A549 (cell line): Measurements from ENCODE around the gene P2RX6. TPM values are rescaled to one million over a fixed set of nuclear protein-coding genes. Genes with fewer than 3 reads are reported as not detected.

ENCODE experiments used
- ATAC-seq, 2 experiments: fragments of 200-7000 bp in 1 of 2; fragments of >200 bp in 1 of 2; cut with Nextera tagmentation in 1 of 2; cut with Tn5 transposase in 1 of 2; 3 replicates each; pipeline versions ENCODE4 v1.8.0 to v1.9.1; 2018 to 2020; ENCODE audit warnings: mild to moderate bottlenecking in 1 of 2, moderate library complexity in 1 of 2
- CTCF ChIA-PET: fragments of 300-600 bp; sonication (Branson Sonifier 250); formaldehyde crosslinking; extraction: SDS; loops from one replicate; lab custom pipeline; 2021; ENCODE audit warnings: antibody characterized with exemption, inconsistent platforms; lab: Yijun Ruan, JAX
- POLR2A ChIA-PET: fragments of 350-600 bp; formaldehyde crosslinking; extraction: SDS; loops from one replicate; lab custom pipeline; 2021; ENCODE audit warnings: antibody characterized with exemption, inconsistent platforms; lab: Yijun Ruan, JAX
- DNase-seq, 2 experiments: peaks; one replicate each; pipeline versions ENCODE4 v3.0.0 to v3.0.0-alpha.2; 2011 to 2016; ENCODE audit warnings: low read depth in 1 of 2, low spot score in 1 of 2
- FAIRE-seq: peaks from 2 replicates; lab custom pipeline; 2011; peaks lifted over from hg19 to GRCh38; lab: Jason Lieb, UNC
- H3K27ac ChIP-seq, 2 experiments: fragments of >200 bp; sonication (Bioruptor Twin); formaldehyde crosslinking; 3 replicates each; pipeline ENCODE4 v1.5.1; 2016 to 2017
- H3K4me1 ChIP-seq: fragments of >200 bp; sonication (Bioruptor Twin); formaldehyde crosslinking; 3 replicates; pipeline ENCODE4 v1.6.1; 2016
- H3K4me2 ChIP-seq: fragments of >200 bp; sonication (Bioruptor Twin); formaldehyde crosslinking; 3 replicates; pipeline ENCODE4 v1.6.1; 2016
- H3K4me3 ChIP-seq: fragments of >200 bp; sonication (Bioruptor Twin); formaldehyde crosslinking; 3 replicates; pipeline ENCODE4 v1.5.1; 2016
- H3K9me3 ChIP-seq: fragments of >200 bp; sonication (Bioruptor Twin); formaldehyde crosslinking; 3 replicates; pipeline ENCODE4 v1.6.1; 2016
- CBX2 ChIP-seq: fragments of 200-600 bp; sonication (generic); IDR thresholded peaks from 2 replicates; pipeline ENCODE4 v1.6.1; 2016; ENCODE audit warnings: low read depth, mild to moderate bottlenecking, borderline replicate concordance
- CEBPB ChIP-seq, 2 experiments: fragments of >200 bp in 1 of 2; sonication (Bioruptor Twin) in 1 of 2; formaldehyde crosslinking in 1 of 2; IDR thresholded peaks; 2 replicates each; pipeline ENCODE4 v1.6.1; 2012 to 2016
- CHD2 ChIP-seq: fragments of 150-350 bp; IDR thresholded peaks from 2 replicates; pipeline ENCODE4 v1.6.1; 2014; ENCODE audit warnings: low read length; ENCODE audit not compliant: partially characterized antibody
- EHF ChIP-seq: fragments of 250-450 bp; sonication (Bioruptor Pico); IDR thresholded peaks from 2 replicates; pipeline ENCODE4 v1.5.0; 2020; ENCODE audit warnings: mild to moderate bottlenecking
- EHMT2 ChIP-seq: fragments of 200-600 bp; sonication (generic); IDR thresholded peaks from 2 replicates; pipeline ENCODE4 v1.6.1; 2016; ENCODE audit warnings: antibody characterized with exemption, low read depth, mild to moderate bottlenecking, moderate library complexity
- FOSB ChIP-seq: fragments of 250-450 bp; sonication (Bioruptor Pico); IDR thresholded peaks from 2 replicates; pipeline ENCODE4 v1.5.0; 2020; ENCODE audit warnings: mild to moderate bottlenecking, moderate library complexity
- FOSL2 ChIP-seq, 2 experiments: fragments of 450-650 bp in 1 of 2; fragments of >200 bp in 1 of 2; sonication (Bioruptor Twin) in 1 of 2; formaldehyde crosslinking; IDR thresholded peaks; 2 replicates each; pipeline versions ENCODE4 v1.5.0 to v1.6.1; 2016 to 2020; ENCODE audit warnings: mild to moderate bottlenecking in 1 of 2, moderate library complexity in 1 of 2
- HDAC2 ChIP-seq: fragments of 200-600 bp; sonication (generic); IDR thresholded peaks from 2 replicates; pipeline ENCODE4 v1.6.1; 2016
- JUNB ChIP-seq: fragments of >200 bp; sonication (Bioruptor Twin); formaldehyde crosslinking; IDR thresholded peaks from 2 replicates; pipeline ENCODE4 v1.6.1; 2016
- NFE2L2 ChIP-seq: fragments of 150-350 bp; conservative IDR thresholded peaks from 2 replicates; pipeline ENCODE4 v1.6.1; 2014; ENCODE audit warnings: low read length
- PHF8 ChIP-seq: fragments of 200-600 bp; sonication (generic); IDR thresholded peaks from 2 replicates; pipeline ENCODE4 v1.6.1; 2016; ENCODE audit warnings: low read depth, mild to moderate bottlenecking, antibody characterized with exemption, moderate library complexity, borderline replicate concordance
- RAD21 ChIP-seq, 2 experiments: fragments of >200 bp in 1 of 2; sonication (Bioruptor Twin) in 1 of 2; formaldehyde crosslinking in 1 of 2; IDR thresholded peaks in 1 of 2; conservative IDR thresholded peaks in 1 of 2; 2 replicates in 1 of 2; 3 replicates in 1 of 2; pipeline ENCODE4 v1.6.1; 2012 to 2018; ENCODE audit warnings: inconsistent platforms in 1 of 2
- RCOR1 ChIP-seq: fragments of 150-350 bp; IDR thresholded peaks from 2 replicates; pipeline ENCODE4 v1.6.1; 2014; ENCODE audit warnings: antibody characterized with exemption, low read length, low read depth
- ZC3H11A ChIP-seq: fragments of 450-650 bp; IDR thresholded peaks from 2 replicates; pipeline ENCODE4 v1.6.1; 2014; ENCODE audit warnings: antibody characterized with exemption, mild to moderate bottlenecking
- WGBS: methylation state at CpG from one replicate; pipeline ENCODE4 v1.1.6; 2017; ENCODE audit errors: missing lambda C conversion rate; 5-methylcytosine and 5-hydroxymethylcytosine counted together
- polyA plus RNA-seq, 4 experiments: library from polyadenylated mRNA; depleted of rRNA in 3 of 4; stranded (reverse); fragments of >200 nt; fragmentation: RNase III in 1 of 4; extraction: RNeasy Plus Mini Kit Qiagen cat#74134 plus additional on column Dnase treatment in 1 of 4; gene quantifications; 2 replicates in 3 of 4; 3 replicates in 1 of 4; pipeline ENCODE4 v1.2.3, GENCODE V29; 2011 to 2017
- TF ChIP-seq, protein P1 (sequence below): fragments of 200-600 bp; sonication (generic); IDR thresholded peaks from 2 replicates; pipeline ENCODE4 v1.6.1; 2016; ENCODE audit warnings: antibody characterized with exemption, mild to moderate bottlenecking, moderate library complexity
- TF ChIP-seq, protein P2 (sequence below): fragments of >200 bp; sonication (Bioruptor Twin); formaldehyde crosslinking; IDR thresholded peaks from 2 replicates; pipeline ENCODE4 v1.6.1; 2016
- TF ChIP-seq, protein P3 (sequence below): fragments of 450-650 bp; IDR thresholded peaks from 2 replicates; pipeline ENCODE4 v1.6.1; 2014; ENCODE audit warnings: antibody characterized with exemption
- TF ChIP-seq, protein P4 (sequence below): IDR thresholded peaks from 2 replicates; pipeline ENCODE4 v1.6.1; 2012; ENCODE audit warnings: low read depth, borderline replicate concordance

The P2RX6 gene
- polyA plus RNA-seq, 2 of the 4 experiments (the other 2 are of a cell fraction): 0.67 to 0.92 TPM

DNA sequence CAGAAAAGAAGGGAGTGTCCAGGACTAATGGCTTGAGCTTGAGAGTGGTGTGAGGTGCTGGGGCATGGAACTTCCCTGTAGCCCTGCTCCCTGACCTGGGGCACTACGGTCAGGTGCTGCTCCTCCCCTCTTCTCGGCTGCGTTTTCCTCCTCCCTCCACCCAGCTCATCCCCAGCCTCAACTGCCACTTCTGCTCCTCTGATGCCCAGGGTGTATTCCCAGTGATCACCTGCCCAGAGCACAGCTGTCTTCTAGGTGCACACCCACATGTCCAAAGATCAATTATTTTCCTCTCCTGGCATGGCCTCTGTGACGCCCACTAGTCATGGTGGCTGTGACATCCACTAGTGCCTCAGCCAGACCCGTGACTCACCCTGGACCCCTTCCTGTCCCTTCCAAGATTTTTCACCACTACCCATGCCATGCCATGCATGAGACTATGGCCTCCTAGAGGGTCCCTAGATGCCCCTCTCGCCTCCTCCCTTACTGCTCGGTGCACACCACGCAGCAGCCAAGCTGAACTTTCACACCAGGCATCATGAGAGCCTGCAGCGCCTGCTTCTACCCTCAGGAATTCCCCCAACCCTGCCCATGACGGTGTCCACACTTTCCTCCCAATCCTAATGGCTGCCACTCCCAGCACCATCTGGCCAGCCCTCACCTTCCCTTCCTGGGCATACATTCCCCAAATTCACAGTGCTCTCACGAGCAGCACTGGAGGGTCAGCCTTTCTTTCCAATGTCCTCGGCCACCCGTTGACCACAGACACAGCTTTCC, 1.9 kb downstream of the P2RX6 start:
- DNase-seq: no peak
- no peaks in the 10 kb centered on the region for H3K9me3 ChIP-seq
- H3K4me1 ChIP-seq: peaks cover 18% of the 10 kb centered on the region
- ChIA-PET CTCF (no interaction called here), POLR2A (interaction anchor here (1.0 kb wide), 1 partner anchor 35 kb away, joined by 3 read pairs; the partner anchor contains the start of gene LZTR1)
- TF ChIP-seq NFE2L2: no peak
- TF ChIP-seq, protein P1, sequence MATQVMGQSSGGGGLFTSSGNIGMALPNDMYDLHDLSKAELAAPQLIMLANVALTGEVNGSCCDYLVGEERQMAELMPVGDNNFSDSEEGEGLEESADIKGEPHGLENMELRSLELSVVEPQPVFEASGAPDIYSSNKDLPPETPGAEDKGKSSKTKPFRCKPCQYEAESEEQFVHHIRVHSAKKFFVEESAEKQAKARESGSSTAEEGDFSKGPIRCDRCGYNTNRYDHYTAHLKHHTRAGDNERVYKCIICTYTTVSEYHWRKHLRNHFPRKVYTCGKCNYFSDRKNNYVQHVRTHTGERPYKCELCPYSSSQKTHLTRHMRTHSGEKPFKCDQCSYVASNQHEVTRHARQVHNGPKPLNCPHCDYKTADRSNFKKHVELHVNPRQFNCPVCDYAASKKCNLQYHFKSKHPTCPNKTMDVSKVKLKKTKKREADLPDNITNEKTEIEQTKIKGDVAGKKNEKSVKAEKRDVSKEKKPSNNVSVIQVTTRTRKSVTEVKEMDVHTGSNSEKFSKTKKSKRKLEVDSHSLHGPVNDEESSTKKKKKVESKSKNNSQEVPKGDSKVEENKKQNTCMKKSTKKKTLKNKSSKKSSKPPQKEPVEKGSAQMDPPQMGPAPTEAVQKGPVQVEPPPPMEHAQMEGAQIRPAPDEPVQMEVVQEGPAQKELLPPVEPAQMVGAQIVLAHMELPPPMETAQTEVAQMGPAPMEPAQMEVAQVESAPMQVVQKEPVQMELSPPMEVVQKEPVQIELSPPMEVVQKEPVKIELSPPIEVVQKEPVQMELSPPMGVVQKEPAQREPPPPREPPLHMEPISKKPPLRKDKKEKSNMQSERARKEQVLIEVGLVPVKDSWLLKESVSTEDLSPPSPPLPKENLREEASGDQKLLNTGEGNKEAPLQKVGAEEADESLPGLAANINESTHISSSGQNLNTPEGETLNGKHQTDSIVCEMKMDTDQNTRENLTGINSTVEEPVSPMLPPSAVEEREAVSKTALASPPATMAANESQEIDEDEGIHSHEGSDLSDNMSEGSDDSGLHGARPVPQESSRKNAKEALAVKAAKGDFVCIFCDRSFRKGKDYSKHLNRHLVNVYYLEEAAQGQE: no peak
- no peak for TF ChIP-seq EHMT2
- no peak for TF ChIP-seq CHD2
- no peak for TF ChIP-seq FOSL2 (IDR thresholded peaks at IDR 0.05)
- TF ChIP-seq FOSL2 (CRISPR knock-in tag; IDR thresholded peaks at IDR 0.05): no peak
- TF ChIP-seq HDAC2: no peak
- TF ChIP-seq, protein P2, sequence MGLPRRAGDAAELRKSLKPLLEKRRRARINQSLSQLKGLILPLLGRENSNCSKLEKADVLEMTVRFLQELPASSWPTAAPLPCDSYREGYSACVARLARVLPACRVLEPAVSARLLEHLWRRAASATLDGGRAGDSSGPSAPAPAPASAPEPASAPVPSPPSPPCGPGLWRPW: no peak
- TF ChIP-seq PHF8: no peak
- TF ChIP-seq RCOR1: no peak
- TF ChIP-seq, protein P3, sequence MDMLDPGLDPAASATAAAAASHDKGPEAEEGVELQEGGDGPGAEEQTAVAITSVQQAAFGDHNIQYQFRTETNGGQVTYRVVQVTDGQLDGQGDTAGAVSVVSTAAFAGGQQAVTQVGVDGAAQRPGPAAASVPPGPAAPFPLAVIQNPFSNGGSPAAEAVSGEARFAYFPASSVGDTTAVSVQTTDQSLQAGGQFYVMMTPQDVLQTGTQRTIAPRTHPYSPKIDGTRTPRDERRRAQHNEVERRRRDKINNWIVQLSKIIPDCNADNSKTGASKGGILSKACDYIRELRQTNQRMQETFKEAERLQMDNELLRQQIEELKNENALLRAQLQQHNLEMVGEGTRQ: no peak
- no peak for TF ChIP-seq CBX2
- no peak for TF ChIP-seq FOSB (CRISPR knock-in tag)
- no peak for TF ChIP-seq EHF (CRISPR knock-in tag)
- TF ChIP-seq JUNB: no peak
- TF ChIP-seq CEBPB (IDR thresholded peaks at IDR 0.05): no peak
- no peak for TF ChIP-seq RAD21 (conservative IDR thresholded peaks at IDR 0.05 in 1 of 2, IDR thresholded peaks at IDR 0.05 in 1 of 2)
- no peak overlapping the region for H3K4me3 ChIP-seq
- ATAC-seq: no peak
- H3K4me2 ChIP-seq: no peak overlapping the region
- FAIRE-seq: no peak
- H3K27ac ChIP-seq: no peak overlapping the region
- WGBS: 79% methylated on average over 10 of the region's 13 CpGs

DNA sequence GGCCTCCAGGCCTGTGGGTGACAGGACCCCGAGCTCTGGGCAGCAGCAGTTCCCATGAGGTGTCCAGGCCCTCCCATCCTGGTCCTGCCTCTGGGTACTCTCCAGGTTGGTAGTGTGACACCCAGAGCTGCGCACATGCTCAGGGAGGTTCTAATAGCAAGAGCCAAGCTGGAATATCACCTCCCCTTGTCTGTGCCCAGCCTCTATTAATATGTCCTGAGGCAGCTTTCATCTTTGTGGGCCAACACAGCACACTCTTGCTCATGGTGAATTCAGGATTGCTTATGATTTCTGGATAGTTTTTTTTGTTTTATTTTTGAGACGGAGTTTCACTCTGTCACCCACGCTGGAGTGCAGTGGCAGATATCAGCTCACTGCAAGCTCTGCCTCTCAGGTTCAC, 3.3 kb downstream of the P2RX6 start:
- WGBS: 85% methylated on average over 4 of the region's 4 CpGs
- no peak for FAIRE-seq
- ChIA-PET POLR2A (no interaction called here), CTCF (no interaction called here)
- no peak overlapping the region for H3K4me3 ChIP-seq
- no peak overlapping the region for H3K27ac ChIP-seq
- ATAC-seq: no peak
- no peak for DNase-seq
- H3K9me3 ChIP-seq: no peaks in the 10 kb centered on the region
- TF ChIP-seq, protein P4, sequence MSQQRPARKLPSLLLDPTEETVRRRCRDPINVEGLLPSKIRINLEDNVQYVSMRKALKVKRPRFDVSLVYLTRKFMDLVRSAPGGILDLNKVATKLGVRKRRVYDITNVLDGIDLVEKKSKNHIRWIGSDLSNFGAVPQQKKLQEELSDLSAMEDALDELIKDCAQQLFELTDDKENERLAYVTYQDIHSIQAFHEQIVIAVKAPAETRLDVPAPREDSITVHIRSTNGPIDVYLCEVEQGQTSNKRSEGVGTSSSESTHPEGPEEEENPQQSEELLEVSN: no peak
- TF ChIP-seq ZC3H11A (no peak), HDAC2 (no peak), NFE2L2 (no peak), PHF8 (no peak)
- H3K4me1 ChIP-seq: peaks cover 18% of the 10 kb centered on the region
- no peak overlapping the region for H3K4me2 ChIP-seq
